Measurements from ENCODE around the gene ANAPC10. TPM values are rescaled to one million over a fixed set of nuclear protein-coding genes. Genes with fewer than 3 reads are reported as not detected.

The ANAPC10 gene
- total RNA-seq, 4 donors from 2014 or later: 22.3 to 66.6 (median 31.1) TPM

DNA sequence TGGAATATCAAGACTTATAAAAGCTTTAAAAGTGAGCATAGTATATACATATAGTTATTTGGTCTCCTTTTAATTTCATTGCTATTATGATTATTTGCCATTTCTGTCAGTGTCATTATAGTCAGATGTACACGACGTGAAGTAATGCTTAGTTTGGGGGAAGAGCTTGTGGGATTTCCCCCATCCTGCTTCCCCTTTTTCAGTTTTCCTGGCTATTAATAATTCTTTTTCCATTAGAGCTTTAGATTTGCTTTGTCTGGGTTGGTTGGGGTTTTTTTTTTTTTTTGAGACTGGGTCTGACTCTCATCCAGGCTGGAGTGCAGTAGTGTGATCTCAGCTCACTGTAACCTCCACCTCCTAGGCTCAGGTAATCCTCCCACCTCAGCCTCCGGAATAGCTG lies 5.5 kb upstream of the ANAPC10 start:
- H3K4me3 ChIP-seq: no peak overlapping the region
- TF ChIP-seq EP300 (IDR thresholded peaks at IDR 0.05) (no peak), POLR2AphosphoS5 (IDR thresholded peaks at IDR 0.05) (no peak), POLR2A (IDR thresholded peaks at IDR 0.05) (no peak)
- TF ChIP-seq, protein P1, sequence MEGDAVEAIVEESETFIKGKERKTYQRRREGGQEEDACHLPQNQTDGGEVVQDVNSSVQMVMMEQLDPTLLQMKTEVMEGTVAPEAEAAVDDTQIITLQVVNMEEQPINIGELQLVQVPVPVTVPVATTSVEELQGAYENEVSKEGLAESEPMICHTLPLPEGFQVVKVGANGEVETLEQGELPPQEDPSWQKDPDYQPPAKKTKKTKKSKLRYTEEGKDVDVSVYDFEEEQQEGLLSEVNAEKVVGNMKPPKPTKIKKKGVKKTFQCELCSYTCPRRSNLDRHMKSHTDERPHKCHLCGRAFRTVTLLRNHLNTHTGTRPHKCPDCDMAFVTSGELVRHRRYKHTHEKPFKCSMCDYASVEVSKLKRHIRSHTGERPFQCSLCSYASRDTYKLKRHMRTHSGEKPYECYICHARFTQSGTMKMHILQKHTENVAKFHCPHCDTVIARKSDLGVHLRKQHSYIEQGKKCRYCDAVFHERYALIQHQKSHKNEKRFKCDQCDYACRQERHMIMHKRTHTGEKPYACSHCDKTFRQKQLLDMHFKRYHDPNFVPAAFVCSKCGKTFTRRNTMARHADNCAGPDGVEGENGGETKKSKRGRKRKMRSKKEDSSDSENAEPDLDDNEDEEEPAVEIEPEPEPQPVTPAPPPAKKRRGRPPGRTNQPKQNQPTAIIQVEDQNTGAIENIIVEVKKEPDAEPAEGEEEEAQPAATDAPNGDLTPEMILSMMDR (IDR thresholded peaks at IDR 0.05): no peak
- no peaks in the 10 kb centered on the region for H3K9me3 ChIP-seq
- peaks cover 0 to 43% of the 10 kb centered on the region in 2 donors for H3K36me3 ChIP-seq
- H3K27ac ChIP-seq: no peak overlapping the region
- ATAC-seq: no peak
- H3K4me1 ChIP-seq: peaks cover 11 to 46% (median 11%) of the 10 kb centered on the region in 3 donors
- WGBS, 2 donors (ENCODE audit: low coverage in 1 of 2): 61 to 75% methylated on average over 2 to 3 of the region's 3 CpGs
- no peaks in the 10 kb centered on the region for H3K27me3 ChIP-seq

DNA sequence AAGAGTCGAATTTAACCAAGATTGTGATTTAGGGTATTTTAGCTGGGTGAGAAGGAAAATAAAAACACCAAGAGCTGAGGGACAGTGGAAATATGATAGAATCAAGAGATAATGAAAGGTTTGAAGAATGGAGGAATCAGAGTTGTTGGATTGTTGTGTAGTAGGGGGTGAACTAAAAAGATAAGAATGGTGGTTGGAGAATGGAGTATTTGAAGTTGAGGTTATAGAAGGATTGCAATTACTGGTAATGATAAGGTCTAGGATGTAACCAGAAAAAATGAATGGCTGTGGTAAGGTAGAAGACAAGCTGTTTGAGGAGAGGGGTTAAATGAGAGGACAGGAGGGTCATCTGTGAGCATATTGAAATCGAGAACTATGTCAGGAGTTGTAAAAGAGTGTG lies 4.6 kb upstream of the ANAPC10 start:
- TF ChIP-seq POLR2AphosphoS5 (IDR thresholded peaks at IDR 0.05): no peak
- TF ChIP-seq, protein P1 (IDR thresholded peaks at IDR 0.05): no peak
- TF ChIP-seq POLR2A (IDR thresholded peaks at IDR 0.05): no peak
- TF ChIP-seq EP300 (IDR thresholded peaks at IDR 0.05): no peak
- peaks cover 0 to 34% of the 10 kb centered on the region in 2 donors for H3K36me3 ChIP-seq
- WGBS, 2 donors (ENCODE audit: low coverage in 1 of 2): 76 to 88% methylated on average over 1 to 2 of the region's 2 CpGs
- no peak overlapping the region for H3K27ac ChIP-seq
- ATAC-seq: no peak
- no peaks in the 10 kb centered on the region for H3K27me3 ChIP-seq
- peaks cover 11 to 46% (median 11%) of the 10 kb centered on the region in 3 donors for H3K4me1 ChIP-seq
- H3K9me3 ChIP-seq: no peaks in the 10 kb centered on the region
- no peak overlapping the region for H3K4me3 ChIP-seq

DNA sequence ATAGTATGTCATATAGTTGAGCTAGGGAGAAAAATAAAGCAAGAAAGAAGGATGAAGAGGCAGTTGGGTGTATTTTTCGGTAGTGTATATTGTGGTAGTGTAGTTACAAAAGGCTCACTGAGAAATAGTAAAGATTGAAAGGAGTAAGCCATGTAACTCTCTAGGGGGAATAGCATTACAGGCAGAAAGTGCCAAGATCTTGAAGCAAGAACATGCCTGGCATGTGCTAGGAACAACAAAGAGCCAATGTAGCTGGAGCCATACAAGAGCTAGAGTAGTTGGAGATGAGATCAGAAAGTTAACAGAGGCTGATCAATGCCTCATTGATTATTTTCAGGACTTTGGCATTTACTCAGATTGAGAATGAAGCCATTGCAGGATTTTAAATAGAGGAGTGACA lies 3.1 kb upstream of the ANAPC10 start:
- Histone ChIP-seq H3K27me3 (no peaks in the 10 kb centered on the region), H3K9me3 (no peaks in the 10 kb centered on the region), H3K27ac (no peak overlapping the region), H3K4me3 (no peak overlapping the region), H3K4me1 (peaks cover 11 to 60% (median 19%) of the 10 kb centered on the region in 3 donors), H3K36me3 (peaks cover 0 to 19% of the 10 kb centered on the region in 2 donors)
- TF ChIP-seq, protein P1 (IDR thresholded peaks at IDR 0.05): no peak
- TF ChIP-seq EP300 (IDR thresholded peaks at IDR 0.05) (no peak), POLR2AphosphoS5 (IDR thresholded peaks at IDR 0.05) (no peak)
- WGBS, 2 donors (ENCODE audit: low coverage in 1 of 2): 100% methylated on average over 1 of the region's 1 CpG
- no peak for ATAC-seq

DNA sequence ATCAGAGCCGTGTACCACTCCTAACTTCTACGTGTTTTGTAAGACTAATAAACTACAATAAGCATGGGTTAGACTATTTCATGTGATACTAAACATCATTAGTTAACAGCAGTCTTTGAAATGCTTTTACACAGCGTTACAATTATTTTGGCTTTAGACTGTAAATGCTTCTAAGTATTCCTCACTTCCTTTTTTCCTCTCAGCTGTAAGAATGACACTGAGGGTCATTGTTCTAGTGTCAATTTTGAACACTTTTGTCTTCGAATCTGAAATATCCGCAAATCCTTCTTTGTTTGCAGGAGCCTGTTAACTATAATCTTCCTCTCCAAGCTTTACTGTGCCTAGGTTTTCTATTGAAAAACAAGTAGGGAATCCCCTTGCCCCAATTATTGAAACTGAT lies 1.7 kb upstream of the ANAPC10 start:
- Histone ChIP-seq H3K27ac (no peak overlapping the region), H3K27me3 (no peaks in the 10 kb centered on the region), H3K36me3 (peaks cover 0 to 14% of the 10 kb centered on the region in 2 donors), H3K4me1 (peaks cover 11 to 67% (median 19%) of the 10 kb centered on the region in 3 donors), H3K4me3 (peak overlapping the region in 1 of 2 donors; percentile 76), H3K9me3 (no peaks in the 10 kb centered on the region)
- TF ChIP-seq POLR2A (IDR thresholded peaks at IDR 0.05) (no peak), EP300 (IDR thresholded peaks at IDR 0.05) (no peak), POLR2AphosphoS5 (IDR thresholded peaks at IDR 0.05) (no peak)
- TF ChIP-seq, protein P1 (IDR thresholded peaks at IDR 0.05): no peak
- 27 to 36% methylated on average over 4 to 5 of the region's 5 CpGs for WGBS, 2 donors (ENCODE audit: low coverage in 1 of 2)
- ATAC-seq: no peak

DNA sequence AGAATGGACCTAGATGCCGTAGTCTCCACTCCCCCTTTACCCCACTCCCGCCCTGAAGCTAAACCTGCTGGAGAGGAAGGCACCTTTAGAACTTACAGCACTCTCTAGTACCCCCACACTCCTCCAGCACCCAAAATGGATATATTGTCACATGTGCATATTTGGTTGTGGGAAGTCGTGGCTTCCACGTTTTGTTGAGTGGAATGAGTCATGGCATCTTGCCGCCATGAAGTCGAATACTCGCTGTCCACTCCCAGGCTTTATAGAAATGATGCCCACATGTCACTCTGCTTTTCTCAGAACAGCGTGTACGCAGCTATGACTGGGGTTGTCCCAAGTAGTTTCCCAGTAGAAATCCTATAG lies 660 bp upstream of the ANAPC10 start:
- H3K27ac ChIP-seq: peak overlapping the region; percentile 90 to 93 (median 92)
- peaks cover 0 to 9% (median 0%) of the 10 kb centered on the region in 3 donors for H3K9me3 ChIP-seq
- H3K4me3 ChIP-seq: peak overlapping the region; percentile 76 to 92
- TF ChIP-seq POLR2AphosphoS5 (IDR thresholded peaks at IDR 0.05) (no peak), EP300 (IDR thresholded peaks at IDR 0.05) (no peak), POLR2A (IDR thresholded peaks at IDR 0.05) (no peak)
- TF ChIP-seq, protein P1 (IDR thresholded peaks at IDR 0.05): no peak
- ATAC-seq: peak; percentile 38
- H3K4me1 ChIP-seq: peaks cover 11 to 67% (median 19%) of the 10 kb centered on the region in 3 donors
- H3K36me3 ChIP-seq: peaks cover 0 to 19% of the 10 kb centered on the region in 2 donors
- no peaks in the 10 kb centered on the region for H3K27me3 ChIP-seq
- 0 to 3% methylated on average over 7 of the region's 9 CpGs for WGBS, 2 donors (ENCODE audit: low coverage in 1 of 2)

Measured in gastroesophageal sphincter (tissue), 4 donors.